GM19238 (cell line): ENCODE measurements around the gene MYORG.
A peak's percentile ranks its signal among the peaks of the same experiment; 100 is the strongest.

Experiments used
- DNase-seq: peaks from one replicate; pipeline ENCODE4 v3.0.0; 2011; ENCODE audit warnings: low spot score; ENCODE audit not compliant: insufficient read length

Gene MYORG

DNA sequence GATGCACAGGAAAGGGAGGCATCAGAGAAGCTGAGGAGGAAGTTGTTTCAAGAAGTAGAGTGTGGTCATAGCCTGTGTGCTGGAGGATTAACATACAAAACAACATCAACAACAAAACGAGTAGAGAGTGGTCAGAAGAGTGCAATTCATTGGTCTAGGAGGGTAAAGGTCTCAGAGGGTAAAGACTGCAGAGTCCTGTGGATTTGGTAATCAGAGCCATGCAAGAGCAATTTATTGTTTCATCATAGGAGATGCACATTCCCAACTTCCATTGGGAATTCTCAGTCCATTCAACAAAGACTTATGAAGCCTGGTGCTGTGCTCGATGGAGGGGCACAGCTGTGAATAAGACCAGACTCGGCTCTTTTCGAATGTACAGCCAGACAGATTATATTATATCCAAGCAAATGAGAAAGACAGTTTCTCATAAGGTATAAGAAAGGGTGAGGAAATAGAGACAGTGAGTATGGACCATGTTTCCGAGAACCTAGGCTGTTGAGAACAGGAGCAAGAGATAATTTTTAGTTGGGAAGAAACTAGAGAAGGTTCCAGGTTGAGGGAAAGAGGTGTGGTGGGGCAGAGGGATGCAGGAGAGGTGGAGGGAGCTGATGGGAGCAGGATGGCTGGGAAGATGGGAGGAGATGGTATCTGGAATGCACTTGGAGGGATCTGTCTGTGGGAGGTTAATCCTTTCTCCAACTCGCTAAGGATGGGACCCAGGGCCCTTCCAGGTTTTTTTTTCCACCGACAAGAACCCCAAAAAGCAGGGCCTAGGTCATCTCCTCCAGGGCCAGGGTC lies 7.9 kb upstream of the MYORG start:
- no peak for DNase-seq

DNA sequence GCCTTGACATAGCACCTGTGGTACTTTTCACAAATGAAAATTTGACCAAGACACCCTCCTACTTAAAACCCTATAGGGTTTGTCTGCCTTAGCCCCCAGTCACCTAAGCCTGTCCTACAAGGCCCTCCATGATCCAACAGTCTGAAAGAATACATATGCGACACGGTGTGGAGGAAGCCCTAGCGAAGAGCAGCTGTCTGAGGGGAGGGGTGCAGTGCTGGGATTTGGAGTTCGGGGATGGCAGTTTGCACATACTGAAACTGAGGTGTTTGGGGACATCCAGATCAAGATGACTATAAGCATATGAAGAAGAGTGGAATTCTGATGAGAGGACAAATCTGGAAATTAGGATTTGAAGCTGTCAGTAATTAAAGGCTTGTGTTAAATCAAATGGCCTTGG lies 7.2 kb upstream of the MYORG start:
- DNase-seq, result no peak

DNA sequence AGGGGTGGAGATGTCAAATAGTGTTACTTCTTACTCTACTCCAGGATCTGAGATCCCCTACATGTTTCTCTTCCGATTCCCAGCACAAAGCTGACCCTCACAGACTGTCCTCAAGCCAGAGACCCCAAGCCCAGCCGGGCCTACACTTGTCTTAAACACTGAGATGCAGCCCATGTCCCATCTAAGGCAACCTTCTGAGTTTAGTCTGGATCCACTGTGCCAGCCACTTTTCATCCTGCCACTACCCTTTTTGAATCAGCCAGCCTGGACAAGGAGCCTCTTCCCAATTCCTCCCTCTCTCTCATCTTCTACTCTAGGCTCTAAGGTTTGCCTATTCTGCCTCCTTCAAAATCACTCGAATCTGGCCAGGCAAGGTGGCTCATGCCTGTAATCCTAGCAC lies 6.2 kb upstream of the MYORG start:
- no peak for DNase-seq

DNA sequence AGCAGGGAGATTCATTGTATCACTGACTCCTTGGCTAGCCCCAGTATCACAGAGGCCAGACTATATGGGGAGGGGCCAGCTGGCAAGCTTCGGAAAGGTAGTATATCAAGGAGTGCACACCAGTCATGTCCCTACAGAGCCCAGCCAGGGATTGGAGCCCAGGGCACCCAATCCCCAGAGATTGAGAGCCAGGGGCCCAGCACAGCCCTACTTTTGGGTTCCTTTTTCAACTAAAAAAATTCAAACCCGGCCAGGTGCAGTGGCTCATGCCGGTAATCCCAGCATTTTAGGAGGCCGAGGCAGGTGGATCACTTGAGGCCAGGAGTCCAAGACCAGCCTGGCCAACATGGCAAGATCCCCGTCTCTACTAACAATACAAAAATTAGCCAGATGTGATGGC lies 5.4 kb upstream of the MYORG start:
- DNase-seq, result no peak

DNA sequence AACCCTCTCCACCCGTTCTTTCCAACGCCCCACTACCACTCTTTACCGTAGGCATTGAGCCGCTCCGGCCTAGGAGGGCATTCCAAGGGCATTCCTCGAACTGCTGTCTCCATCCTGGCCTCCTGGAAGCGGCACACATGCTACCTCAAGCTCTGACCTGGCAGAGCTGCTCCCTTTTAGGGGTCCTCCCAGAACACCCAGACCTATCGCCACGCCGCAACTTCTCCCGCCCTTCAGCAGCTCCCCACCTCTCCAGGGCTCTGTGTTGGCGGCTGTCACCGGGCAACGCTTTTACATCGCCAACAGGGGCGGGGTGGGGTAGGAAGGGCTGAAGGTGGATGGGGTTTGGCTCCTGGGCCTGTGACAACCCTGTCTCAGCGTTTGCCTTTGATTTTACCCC lies 4.6 kb upstream of the MYORG start:
- DNase-seq, result no peak

DNA sequence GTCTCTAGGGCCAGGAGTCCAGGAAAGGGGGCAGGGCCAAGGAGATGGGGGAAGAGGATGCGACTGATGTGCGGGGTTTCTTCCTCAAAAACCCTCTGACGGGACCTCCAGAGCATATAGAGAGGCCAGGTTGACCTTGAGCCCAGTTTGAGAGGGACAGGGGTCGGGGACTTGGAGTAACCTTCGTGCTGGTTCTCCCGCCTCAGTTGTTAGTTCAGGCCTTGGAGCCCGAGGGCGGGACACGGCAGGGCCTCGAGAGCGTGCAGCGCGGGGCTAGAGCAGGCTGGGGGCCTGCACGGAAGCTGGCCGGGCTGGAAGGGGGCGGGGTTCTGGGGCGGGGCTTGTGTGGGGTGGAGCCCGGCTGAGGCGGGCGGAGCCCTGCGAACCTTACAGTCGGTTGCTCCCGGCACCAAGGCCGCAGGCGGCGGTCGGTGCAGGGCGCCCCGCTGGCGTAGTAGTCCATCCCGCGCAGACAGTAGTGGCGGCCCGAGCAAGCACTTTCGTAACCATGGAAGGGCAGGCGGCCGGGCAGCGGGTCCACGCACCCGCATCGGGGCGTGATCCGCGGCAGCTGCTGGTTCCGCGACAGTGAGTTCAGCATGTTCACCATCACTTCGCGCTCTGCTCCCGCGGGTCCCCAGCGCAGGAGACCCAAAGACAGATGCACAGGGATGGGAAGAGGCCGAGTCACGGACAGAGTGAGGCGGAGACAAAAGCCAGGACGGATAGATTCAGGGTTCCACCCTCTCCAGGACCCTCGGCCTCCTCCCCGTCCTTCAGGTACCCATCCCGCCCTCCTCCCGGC lies 4.0 kb upstream of the MYORG start:
- DNase-seq, result peak; percentile 88

DNA sequence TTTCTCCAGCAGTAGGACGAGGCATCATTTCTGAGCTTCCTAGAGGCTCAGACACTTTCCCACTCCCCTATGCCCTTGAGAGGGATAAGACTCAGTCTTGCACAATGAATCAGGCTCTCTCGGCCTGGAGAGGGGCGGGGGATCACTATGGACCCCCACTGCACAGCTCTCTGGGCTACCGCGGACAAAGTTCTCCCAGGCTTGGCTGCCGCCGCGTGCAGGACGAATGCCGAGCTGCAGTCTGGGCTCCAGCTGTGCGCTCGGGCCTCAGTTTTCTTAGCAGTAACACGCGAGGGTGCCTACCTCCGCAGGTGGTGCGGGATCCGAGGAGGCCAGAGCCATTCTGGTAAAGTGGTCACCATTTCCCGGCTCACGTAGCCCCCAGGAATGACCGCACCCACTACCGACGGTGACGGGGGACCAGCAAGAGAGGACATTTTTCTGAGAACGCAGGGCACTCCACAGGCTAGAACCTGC lies 3.4 kb upstream of the MYORG start:
- DNase-seq, result no peak

DNA sequence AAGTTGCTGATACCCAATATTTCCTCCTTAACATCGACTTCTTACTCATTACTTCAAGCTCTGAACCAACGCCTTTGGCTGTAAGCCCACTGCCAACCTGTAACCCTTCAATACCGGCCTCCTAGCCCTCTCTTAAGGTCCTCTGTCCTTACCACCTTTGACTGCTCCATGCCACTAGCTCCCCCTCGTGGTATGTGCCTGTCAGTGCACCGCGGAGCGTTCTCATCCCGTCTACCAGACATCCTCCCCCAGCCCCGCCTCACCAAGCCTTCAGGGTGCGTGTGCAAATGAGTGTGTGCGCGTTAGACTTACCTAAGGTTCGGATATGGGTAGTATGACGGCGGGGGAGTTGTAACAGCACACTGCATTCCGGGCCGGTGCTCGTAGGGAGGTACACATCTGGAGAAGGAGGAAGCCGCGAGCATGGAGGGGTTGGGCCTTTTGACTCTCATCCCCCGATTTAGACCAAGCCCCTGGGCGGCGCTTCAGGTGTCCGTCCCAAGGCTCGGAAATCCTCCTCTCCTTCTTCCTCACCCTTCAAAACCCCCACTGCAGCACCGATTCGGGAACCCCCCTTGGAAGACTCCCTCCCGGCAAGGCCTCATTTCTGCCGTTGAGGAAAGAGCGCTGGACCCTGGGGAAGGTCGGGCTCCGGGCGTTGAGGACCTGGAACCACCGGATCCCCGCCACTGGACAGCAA lies 2.8 kb upstream of the MYORG start:
- DNase-seq, result peak; percentile 79

DNA sequence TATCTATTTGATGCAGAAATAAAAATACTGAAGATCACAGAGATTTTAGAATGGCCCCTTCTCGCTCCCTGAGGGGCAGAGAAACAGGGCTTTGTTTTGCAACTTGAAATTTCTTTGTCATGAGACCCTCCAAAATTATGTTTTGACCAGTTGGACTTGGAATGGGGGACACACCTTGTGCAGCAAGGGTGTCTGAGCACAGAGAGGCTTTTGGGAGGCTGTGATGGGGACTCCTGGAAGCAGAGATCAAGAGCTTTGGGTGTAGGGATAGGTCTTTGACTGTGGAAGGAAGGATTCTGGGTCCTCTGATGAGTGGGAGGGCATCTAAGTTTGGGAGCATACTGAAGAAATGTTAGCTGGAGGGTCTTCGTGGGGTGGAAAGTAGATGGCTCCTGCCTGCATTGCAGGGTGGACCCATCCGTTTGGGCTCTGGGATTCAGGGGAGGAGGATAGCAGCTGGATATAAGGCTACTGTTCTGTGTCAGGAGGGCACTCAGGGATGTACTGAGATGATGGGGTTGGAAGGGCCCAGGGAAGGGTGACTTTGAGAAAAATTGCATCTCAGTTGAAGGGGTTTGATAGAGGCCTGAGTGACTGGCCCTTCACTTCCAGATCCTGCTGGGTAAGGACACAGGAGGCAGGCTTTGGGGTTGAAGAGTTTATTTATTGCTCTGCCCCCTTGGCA lies 1.8 kb upstream of the MYORG start:
- DNase-seq, result no peak

DNA sequence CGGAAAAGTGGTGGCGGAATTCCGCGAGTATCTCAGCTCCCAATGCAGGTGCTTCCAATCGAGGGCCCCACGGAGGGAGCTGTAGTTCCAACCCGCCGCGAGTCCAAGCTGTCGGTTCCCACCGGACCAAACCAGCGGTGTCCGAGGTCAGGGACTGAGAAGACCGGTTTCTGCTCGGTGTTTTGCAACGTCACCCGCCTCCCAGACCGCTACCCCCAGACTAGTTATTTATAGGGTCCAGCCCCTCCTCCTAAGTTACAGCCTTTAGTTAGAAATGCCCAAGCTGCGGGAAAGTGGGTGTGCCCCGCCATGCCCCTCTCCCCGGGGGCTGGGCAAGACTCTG lies 677 bp upstream of the MYORG start:
- no peak for DNase-seq

DNA sequence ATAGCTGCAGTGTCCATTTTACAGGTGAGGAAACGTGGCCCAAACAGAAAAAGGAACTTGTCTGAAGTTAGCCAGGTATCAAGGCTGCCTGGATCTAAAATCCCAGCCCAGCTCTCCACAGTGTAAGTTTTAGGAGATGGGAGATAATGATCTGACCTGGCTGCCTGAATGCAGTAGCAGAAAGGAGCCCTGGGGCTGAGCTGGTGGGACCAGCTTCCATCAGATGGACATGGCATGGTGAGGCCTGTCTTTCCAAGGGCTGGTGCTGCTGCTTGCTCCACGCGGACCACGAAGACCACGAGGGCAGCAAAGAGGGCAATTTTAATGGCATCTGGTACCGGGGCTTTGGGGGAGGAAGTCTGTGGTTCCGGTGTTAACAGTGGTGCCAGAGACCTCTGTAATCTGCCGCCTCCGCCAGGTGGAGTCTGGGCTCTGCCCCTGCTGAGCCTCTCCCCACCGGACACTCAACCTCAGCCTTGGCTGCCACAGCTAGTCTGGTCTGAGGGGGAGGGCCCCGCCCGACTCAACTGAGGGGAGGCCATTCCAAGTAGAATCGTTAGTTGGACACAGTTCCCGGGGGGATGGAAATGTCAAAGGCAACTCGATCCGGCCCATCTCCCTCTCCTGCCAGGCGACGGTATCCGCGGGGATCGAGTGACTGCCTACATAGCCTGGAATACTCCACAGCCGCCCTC lies 650 bp downstream of the MYORG start:
- peak; percentile 51 for DNase-seq

DNA sequence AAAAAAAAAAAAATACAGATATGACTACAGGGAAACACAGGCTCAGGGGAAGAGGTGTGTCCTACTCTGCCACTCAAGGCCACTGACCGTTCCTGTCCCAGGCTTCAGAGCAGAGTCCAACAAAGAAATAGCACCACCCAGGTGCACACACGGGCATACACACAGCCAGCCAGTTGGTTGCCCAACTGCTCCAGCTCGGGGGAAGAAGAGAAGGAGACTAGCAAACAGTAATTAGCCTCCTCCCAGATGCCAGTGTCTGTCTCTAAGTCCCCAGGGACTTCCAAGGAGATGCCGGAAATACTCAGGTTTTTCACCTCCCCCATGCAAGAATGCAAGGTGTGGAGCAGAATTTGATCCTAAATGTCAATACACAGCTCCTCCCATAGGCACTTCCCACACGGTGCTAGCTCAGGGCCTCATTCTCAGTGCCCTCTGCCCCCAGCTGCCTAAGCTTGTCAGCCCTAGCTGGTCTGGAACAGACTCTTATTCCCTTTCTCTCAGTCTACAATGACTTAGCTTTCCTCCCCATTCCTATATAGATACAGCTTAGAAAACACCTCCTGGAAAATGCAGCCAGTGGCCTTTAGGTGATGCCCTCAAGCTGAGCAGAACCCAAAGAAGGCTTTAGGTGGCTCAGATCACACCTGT lies 1.7 kb downstream of the MYORG start:
- DNase-seq, result no peak

DNA sequence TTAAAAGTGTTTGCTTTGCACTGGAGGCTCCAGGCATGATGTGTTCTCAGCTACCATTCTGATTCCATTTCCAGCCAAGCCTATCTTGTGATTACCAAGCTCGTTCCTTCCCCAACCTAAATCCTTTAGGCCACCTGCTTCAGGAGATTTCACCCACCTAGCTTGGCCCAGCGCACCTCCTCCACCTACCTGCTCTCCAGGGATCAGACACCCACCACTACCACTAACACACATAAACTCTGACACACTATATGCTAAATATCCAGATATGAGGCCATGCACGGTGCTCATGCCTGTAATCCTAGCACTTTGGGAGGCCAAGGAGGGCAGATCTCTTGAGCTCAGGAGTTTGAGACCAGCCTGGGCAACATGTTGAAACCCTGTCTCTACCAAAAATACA lies 2.4 kb downstream of the MYORG start:
- no peak for DNase-seq

DNA sequence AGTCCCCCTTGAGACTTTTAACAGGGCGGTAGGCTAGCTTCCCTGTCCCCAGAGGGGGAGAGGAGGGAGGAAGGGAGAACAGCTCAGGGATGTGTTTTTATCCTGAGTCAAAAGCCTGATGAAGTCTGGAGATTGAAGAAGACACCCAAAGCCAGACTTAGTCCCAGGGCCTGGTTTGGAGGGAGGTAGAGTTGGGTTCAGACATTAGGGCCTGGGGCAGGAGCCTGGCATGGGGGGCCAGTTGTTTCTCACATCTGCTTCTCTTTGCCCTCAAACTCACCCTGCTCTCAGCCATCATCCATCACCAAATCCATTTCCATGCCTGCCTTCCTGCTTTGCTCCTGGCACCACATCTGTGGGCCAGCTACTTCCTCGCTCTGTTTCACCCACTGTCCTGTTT lies 2.9 kb downstream of the MYORG start:
- DNase-seq, result no peak

DNA sequence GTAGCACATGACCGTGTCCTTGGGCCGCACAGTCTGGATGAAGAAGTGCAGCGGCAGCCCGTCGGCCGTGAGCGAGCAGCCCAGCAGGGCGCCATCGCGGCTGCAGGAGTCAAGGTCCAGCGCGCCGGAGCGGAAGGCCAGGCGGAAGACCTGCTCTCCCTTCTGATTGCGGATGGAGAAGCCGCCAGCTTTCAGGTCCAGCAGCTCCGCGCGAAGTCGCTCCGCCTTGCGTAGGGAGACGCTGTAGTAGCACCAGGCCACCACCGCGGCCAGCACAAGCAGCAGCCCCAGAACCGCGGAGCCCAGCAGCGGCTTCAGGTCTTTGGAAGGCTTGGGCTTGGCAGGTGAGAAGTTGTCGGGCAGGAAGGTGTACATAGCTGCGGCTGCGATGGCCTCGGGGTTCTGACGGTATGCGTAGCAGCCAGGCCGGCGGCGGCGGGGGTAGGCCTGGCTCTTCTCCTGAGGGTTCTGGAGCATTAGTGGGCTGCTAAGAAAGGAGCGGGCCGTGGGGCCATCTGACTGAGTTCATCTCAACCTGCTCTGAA lies 4.2 kb downstream of the MYORG start:
- no peak for DNase-seq

DNA sequence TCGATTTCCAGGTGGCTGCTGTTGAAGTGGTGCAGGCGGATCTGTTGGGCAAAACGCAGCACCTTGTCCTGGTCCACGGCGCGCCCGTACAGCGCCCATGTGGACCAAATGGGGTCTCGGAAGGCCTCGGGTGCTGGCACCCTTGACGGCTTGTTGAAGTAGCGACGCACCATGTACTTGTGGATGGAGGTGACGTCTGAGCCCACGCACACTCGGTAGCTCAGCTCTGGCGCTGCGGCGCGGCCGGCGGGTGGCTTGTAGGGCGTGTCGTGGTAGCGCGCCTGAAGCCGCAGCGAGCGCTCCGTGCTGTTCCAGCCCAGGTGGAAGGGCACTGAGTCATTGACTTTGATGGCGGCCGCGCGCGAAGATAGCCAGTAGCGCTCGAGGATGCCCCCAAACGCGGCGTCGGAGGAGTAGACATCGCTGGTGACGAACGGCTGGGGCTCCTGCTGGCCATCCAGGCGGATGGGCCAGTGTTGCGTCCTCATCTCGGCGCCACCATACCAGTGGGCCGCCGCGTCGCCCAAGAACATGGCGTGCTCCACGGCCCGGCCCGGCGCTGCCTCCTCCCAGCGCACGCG lies 4.7 kb downstream of the MYORG start:
- no peak for DNase-seq

DNA sequence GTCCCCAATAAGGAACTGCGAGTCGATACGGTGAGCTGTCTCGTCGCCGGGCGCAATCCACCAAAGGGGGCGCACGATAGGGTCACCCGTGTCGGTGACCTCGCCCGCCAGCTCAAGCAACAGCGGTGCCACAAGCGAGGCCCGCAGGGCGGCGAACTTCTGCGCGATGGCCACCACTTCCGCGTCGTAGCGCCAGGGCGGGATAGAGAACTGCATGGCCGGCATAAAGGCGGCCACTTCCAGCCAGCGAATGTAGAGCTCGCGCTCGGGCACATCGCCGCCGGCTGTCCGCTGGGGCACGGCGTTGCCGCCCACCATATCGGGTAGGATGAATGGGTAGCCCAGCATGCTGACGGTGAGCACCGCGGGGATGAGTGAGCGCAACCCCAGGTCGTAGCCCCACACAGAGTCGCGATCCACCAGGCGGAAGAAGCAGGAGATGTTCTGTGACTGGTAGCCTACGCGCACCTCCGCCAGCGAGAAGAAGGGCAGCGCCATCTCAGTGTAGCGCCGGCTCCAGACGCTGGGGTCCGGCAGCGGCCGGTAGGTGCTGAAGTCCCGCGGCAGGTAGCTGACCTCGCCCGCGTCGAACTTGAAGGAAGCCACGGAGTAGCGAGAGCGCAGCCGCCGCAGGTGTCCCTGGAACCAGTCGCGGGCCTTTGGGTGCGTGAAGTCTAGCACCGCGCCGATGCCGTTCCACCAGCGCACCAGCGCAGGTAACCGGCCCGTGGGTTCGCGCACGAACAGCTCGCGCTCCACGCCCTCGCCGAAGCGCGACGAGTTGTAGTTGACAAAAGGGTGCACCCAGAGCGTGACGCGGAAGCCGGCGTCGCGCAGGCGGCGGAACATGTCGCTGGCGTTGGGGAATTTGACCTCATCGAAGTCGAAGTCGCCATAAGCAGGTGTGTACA lies 5.5 kb downstream of the MYORG start:
- no peak for DNase-seq

DNA sequence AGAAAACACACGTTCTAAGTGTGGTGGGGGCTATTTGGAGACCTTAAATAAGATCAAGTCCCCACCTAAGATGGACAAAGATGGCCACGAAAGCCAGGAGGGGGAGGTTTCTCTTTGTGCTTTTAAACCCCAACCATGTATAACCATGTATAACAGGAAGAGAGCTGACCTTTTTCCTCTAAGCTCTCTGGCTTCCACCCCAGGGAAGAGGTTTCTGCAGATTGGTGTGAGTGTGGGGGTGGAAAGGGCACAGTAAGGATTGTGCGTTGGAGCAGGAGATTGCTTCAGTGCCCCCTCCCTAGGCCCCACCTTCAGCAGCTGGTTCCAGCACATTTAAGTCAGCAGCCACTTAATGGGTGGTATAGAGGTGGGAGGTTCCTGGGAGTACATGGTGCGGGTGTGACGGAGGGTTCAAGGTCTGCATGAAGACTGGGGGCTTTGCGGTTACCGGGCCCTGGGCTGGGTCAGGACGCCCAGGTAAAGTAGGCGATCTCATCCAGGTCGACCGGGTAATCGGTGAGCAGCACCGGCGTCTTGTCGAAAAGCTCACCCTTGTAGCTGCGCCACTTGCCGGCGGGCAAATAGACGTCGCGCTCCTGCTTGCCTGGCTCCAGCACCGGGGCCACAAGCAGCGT lies 6.2 kb downstream of the MYORG start:
- no peak for DNase-seq
